ENCODE results near the gene PRTFDC1. TPM values are rescaled to one million over a fixed set of nuclear protein-coding genes. Genes with fewer than 3 reads are reported as not detected.

PRTFDC1 gene
- total and polyA plus RNA-seq, 2 of the 13 experiments (the other 11 are each of a cell fraction or from before 2014, with no cell fraction given): not detected

DNA sequence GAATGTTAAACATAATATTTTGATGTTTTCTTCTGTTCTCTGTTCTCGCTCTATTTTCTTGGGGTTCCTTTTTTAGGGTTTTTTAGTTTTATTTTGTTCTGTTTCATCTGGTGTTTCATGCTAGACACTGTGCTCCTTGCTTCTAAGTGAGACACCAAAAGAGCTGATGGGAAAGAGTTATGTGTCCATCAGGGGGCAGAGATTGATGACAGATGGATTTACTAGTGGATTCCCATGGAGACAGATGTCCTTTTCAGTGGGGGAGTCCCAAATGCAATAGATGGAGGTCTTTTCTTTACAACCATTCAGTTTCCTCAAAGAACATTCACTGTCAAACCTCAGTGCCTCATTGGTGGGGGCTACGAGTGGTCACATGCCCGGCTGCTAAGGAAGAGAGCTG is 34.9 kb downstream of the PRTFDC1 start:
- H4K20me1 ChIP-seq (ENCODE audit: insufficient read depth, low read length): no peaks in the 10 kb centered on the region
- no peak overlapping the region for H3K9ac ChIP-seq (ENCODE audit: insufficient read depth, low read depth, low read length)
- no peak overlapping the region for H3K4me3 ChIP-seq (replicated peaks in 1 of 3; ENCODE audit: insufficient read depth in 1 of 3, low read depth in 2 of 3, low read length in 3 of 3)
- CTCF ChIA-PET (ENCODE audit: low intra/inter-chr PET ratio, low total read pairs): no interaction called here
- no TSS peak for BruUV-seq (replicated peaks)
- DNase-seq (ENCODE audit: low spot score) (no peak), ATAC-seq (no peak), FAIRE-seq (no peak)
- no peaks in the 10 kb centered on the region for H3K9me3 ChIP-seq (ENCODE audit: low read length)
- no peaks in the 10 kb centered on the region for H3K4me1 ChIP-seq (ENCODE audit: insufficient read depth, low read length)
- H3K27me3 ChIP-seq (ENCODE audit: control insufficient read depth in 1 of 2, insufficient read depth in 2 of 2, low read length in 2 of 2): no peaks in the 10 kb centered on the region; a peak in 1 of 5 replicates
- TF ChIP-seq, protein P1, sequence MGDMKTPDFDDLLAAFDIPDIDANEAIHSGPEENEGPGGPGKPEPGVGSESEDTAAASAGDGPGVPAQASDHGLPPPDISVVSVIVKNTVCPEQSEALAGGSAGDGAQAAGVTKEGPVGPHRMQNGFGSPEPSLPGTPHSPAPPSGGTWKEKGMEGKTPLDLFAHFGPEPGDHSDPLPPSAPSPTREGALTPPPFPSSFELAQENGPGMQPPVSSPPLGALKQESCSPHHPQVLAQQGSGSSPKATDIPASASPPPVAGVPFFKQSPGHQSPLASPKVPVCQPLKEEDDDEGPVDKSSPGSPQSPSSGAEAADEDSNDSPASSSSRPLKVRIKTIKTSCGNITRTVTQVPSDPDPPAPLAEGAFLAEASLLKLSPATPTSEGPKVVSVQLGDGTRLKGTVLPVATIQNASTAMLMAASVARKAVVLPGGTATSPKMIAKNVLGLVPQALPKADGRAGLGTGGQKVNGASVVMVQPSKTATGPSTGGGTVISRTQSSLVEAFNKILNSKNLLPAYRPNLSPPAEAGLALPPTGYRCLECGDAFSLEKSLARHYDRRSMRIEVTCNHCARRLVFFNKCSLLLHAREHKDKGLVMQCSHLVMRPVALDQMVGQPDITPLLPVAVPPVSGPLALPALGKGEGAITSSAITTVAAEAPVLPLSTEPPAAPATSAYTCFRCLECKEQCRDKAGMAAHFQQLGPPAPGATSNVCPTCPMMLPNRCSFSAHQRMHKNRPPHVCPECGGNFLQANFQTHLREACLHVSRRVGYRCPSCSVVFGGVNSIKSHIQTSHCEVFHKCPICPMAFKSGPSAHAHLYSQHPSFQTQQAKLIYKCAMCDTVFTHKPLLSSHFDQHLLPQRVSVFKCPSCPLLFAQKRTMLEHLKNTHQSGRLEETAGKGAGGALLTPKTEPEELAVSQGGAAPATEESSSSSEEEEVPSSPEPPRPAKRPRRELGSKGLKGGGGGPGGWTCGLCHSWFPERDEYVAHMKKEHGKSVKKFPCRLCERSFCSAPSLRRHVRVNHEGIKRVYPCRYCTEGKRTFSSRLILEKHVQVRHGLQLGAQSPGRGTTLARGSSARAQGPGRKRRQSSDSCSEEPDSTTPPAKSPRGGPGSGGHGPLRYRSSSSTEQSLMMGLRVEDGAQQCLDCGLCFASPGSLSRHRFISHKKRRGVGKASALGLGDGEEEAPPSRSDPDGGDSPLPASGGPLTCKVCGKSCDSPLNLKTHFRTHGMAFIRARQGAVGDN (CRISPR knock-in tag; IDR thresholded peaks at IDR 0.05): no peak
- TF ChIP-seq ZNF263 (CRISPR knock-in tag; IDR thresholded peaks at IDR 0.05): no peak
- TF ChIP-seq ATF7-NPFF (CRISPR knock-in tag; IDR thresholded peaks at IDR 0.05; ENCODE audit: low read depth): no peak
- no peak for TF ChIP-seq JUNB (CRISPR knock-in tag; IDR thresholded peaks at IDR 0.05; ENCODE audit: borderline replicate concordance)
- no peak for TF ChIP-seq SPEN (CRISPR knock-in tag; IDR thresholded peaks at IDR 0.05; ENCODE audit: low read depth)
- no peak for TF ChIP-seq SATB2 (CRISPR knock-in tag; IDR thresholded peaks at IDR 0.05)
- TF ChIP-seq, protein P2, sequence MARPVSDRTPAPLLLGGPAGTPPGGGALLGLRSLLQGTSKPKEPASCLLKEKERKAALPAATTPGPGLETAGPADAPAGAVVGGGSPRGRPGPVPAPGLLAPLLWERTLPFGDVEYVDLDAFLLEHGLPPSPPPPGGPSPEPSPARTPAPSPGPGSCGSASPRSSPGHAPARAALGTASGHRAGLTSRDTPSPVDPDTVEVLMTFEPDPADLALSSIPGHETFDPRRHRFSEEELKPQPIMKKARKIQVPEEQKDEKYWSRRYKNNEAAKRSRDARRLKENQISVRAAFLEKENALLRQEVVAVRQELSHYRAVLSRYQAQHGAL (CRISPR knock-in tag; IDR thresholded peaks at IDR 0.05; ENCODE audit: not compliant biosample characterization): no peak
- TF ChIP-seq TGIF2 (CRISPR knock-in tag; IDR thresholded peaks at IDR 0.05): no peak
- no peak for TF ChIP-seq SRSF4 (IDR thresholded peaks at IDR 0.05; ENCODE audit: low read depth, low read length, poor library complexity, severe bottlenecking)
- no peaks in the 10 kb centered on the region for H3K36me3 ChIP-seq (replicated peaks in 1 of 2; ENCODE audit: control insufficient read depth in 1 of 2, insufficient read depth in 2 of 2, low read length in 2 of 2)
- 50% methylated on average over 3 of the region's 3 CpGs for WGBS (ENCODE audit: low lambda C conversion rate)
- POLR2A ChIA-PET: no interaction called here
- intact Hi-C loops (cut with micrococcal nuclease; ENCODE audit: unreplicated experiment): no loop called here
- H2AFZ ChIP-seq (ENCODE audit: low read length): no peak overlapping the region
- no peak overlapping the region for H3K4me2 ChIP-seq (ENCODE audit: low read depth, low read length)
- no peak overlapping the region for H3K27ac ChIP-seq (ENCODE audit: extremely low read length, insufficient read depth, low read length)
- H3K79me2 ChIP-seq (ENCODE audit: insufficient read depth, low read length): no peaks in the 10 kb centered on the region
- in situ Hi-C loops (cut with HindIII; ENCODE audit: extremely low pct_ligation_motif_present, low pct_unique_long_range_greater_than_20kb): no loop called here
